ENCODE results near the gene TANGO6.

- TF ChIP-seq ARNT (IDR thresholded peaks at IDR 0.05) (no peak), BHLHE40 (IDR thresholded peaks at IDR 0.05; ENCODE audit: borderline replicate concordance) (no peak), NFRKB (IDR thresholded peaks at IDR 0.05) (no peak), FOXM1 (IDR thresholded peaks at IDR 0.05; ENCODE audit: borderline replicate concordance) (no peak), CTBP1 (IDR thresholded peaks at IDR 0.05; ENCODE audit: borderline replicate concordance) (no peak), HDGF (IDR thresholded peaks at IDR 0.05; ENCODE audit: borderline replicate concordance) (no peak)
- TF ChIP-seq, protein P1, sequence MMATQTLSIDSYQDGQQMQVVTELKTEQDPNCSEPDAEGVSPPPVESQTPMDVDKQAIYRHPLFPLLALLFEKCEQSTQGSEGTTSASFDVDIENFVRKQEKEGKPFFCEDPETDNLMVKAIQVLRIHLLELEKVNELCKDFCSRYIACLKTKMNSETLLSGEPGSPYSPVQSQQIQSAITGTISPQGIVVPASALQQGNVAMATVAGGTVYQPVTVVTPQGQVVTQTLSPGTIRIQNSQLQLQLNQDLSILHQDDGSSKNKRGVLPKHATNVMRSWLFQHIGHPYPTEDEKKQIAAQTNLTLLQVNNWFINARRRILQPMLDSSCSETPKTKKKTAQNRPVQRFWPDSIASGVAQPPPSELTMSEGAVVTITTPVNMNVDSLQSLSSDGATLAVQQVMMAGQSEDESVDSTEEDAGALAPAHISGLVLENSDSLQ (IDR thresholded peaks at IDR 0.05) = no peak
These were observed 194.2 kb downstream of the TANGO6 start for GRCh38 chr16:69037373-69038160.
